Esophagus squamous epithelium (tissue), 4 donors: ENCODE data around the gene SLC31A2.
"Not testable (repeated sequence)": the region's sequence is repeated elsewhere in the genome, so short reads cannot be mapped to it uniquely, and the experiment has no call there.

Experiments used
- POLR2A ChIP-seq, 4 donors: fragments of 450-650 bp; IDR thresholded peaks; one replicate each; pipeline ENCODE4 v1.6.1; 2017; ENCODE audit warnings: antibody characterized with exemption in 4 of 4, mild to moderate bottlenecking in 4 of 4, moderate library complexity in 3 of 4
- TF ChIP-seq, protein P1 (sequence below), 6 experiments: fragments of 450-650 bp in 4 of 6; fragments of 200-600 bp in 2 of 6; sonication (generic) in 2 of 6; IDR thresholded peaks; one replicate each; pipeline ENCODE4 v1.5.1; 2016 to 2019; ENCODE audit warnings: antibody characterized with exemption in 6 of 6, mild to moderate bottlenecking in 4 of 6, moderate library complexity in 4 of 6

GRCh38 chr9:113111065-113111951 is 39.5 kb upstream of the SLC31A2 start:
- TF ChIP-seq, protein P1, sequence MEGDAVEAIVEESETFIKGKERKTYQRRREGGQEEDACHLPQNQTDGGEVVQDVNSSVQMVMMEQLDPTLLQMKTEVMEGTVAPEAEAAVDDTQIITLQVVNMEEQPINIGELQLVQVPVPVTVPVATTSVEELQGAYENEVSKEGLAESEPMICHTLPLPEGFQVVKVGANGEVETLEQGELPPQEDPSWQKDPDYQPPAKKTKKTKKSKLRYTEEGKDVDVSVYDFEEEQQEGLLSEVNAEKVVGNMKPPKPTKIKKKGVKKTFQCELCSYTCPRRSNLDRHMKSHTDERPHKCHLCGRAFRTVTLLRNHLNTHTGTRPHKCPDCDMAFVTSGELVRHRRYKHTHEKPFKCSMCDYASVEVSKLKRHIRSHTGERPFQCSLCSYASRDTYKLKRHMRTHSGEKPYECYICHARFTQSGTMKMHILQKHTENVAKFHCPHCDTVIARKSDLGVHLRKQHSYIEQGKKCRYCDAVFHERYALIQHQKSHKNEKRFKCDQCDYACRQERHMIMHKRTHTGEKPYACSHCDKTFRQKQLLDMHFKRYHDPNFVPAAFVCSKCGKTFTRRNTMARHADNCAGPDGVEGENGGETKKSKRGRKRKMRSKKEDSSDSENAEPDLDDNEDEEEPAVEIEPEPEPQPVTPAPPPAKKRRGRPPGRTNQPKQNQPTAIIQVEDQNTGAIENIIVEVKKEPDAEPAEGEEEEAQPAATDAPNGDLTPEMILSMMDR (IDR thresholded peaks at IDR 0.05) = peak in 5 of 6 experiments; percentile 23 to 87 (median 70)
- not testable (repeated sequence) for TF ChIP-seq POLR2A (IDR thresholded peaks at IDR 0.05)
